Stimulated activated CD8-positive, alpha-beta memory T cell treated with anti-CD3 and anti-CD28 coated beads, Interleukin-7, amount 100 ng/mL, for 48 hours (primary cell): ENCODE data around the gene ZNF716.
"Not testable (repeated sequence)": the region's sequence is repeated elsewhere in the genome, so short reads cannot be mapped to it uniquely, and the experiment has no call there.

Experiments used
- DNase-seq, 2 donors: peaks; one replicate each; pipeline ENCODE4 v3.0.0-alpha.2; 2020; ENCODE audit warnings: low read depth in 1 of 2; ENCODE audit errors: extremely low read depth in 1 of 2

Gene ZNF716

DNA sequence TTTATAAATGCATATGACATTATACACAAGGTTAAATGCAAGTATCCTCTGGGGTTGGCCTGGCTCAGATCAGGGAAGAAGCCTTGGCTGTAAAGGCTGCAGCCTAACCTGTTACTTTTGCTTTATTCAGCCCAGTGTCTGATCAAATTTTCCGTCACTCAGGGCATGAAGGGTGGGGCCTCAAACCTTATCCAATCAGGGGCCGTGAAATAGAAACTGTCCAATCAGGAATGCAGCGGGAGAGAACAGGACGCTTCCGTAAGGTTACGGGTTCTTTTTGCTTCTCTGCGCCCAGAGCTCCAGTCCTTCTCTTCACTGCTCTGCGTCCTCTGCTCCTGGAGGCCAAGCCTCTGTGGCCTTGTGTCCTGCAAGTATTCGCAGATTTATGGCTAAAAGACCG lies at the start of gene ZNF716:
Gene ZNF716, plus strand, starts transcription at position 274 of the 400 bp plus-strand sequence. Its CDS starts 112 bp downstream, at position 386.
- DNase-seq: no peak

DNA sequence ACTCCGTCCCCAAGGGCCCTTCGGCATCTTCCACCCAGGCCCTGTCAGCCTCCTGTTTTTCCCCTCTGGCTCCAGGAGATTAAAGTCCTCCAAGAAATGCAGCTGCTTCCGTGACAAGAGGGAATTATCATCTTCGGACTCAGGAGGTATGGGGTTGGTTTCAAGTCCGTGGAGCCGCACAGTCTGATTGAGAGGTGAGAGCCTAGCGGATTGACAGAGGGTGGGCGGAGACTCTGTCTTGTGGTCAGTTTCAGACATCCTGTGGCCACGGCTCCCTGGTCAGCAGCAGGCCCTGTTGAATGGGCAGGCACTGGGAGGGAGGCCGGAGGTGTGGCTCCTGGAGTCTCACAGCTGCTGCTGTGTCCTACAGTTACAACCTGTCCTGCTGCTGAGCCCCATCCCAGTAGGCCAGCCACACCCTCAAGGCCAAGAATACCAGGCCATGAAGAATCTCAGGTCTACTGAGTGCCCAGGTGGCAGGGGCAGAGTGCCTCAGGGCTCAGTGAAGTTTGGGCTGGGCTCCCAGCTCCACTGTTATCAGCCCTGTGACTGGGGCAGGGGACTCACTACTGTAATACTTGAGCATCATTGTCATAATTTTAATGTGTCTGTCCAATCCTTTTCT lies 49.3 kb upstream of the ZNF716 start:
- no peak for DNase-seq

DNA sequence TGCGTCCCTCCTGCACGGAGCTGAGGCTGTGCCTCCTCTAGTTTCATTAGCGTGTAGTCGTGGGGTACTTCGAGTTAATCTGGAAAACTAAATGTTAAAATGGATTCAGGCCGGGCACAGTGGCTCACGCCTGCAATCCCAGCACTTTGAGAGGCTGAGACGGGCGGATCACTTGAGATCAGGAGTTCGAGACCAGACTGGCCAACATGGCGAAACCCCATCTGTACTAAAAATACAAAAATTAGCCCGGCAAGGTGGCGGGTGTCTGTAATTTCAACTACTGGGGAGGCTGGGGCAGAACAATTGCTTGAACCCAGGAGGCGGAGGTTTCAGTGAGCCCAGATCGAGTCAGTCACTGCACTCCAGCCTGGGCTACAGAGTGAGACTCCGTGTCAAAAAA lies 46.9 kb upstream of the ZNF716 start:
- not testable (repeated sequence) for DNase-seq

DNA sequence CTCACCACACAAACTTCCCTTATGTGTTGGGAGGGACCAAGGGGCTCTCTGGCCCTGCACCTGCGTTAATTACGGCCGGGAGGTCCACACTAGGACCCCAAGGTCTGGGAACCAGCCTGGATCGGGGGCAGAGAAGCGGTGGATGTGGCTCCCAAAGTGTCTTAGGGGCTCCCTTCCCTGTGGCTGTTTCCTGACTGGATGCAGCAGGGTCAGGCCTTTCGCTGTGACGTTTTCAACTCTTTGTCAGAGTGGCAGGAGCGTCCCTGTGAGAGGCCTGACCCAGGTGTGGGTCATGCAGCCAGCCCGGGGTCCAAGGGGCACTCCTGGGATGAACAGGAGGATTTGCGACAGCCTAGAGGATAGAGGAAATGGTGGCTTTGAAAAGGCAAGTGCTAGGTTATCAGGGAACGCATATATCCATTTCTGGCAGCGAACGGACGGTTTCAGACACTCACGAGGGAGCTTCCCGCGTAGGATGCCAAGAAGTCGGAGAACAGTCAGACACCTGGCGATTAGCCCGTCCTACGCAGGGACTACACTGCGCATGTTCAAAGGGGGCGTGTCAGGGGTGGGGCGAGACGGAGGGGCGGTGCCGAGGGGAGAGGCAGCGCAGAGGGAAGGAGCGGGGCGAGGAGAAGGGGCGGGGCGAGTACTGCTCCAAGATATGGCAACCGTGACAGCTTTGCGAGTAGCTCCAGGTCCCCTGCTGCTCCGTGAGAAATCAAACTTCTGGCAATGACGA lies 46.2 kb upstream of the ZNF716 start:
- DNase-seq: no peak

DNA sequence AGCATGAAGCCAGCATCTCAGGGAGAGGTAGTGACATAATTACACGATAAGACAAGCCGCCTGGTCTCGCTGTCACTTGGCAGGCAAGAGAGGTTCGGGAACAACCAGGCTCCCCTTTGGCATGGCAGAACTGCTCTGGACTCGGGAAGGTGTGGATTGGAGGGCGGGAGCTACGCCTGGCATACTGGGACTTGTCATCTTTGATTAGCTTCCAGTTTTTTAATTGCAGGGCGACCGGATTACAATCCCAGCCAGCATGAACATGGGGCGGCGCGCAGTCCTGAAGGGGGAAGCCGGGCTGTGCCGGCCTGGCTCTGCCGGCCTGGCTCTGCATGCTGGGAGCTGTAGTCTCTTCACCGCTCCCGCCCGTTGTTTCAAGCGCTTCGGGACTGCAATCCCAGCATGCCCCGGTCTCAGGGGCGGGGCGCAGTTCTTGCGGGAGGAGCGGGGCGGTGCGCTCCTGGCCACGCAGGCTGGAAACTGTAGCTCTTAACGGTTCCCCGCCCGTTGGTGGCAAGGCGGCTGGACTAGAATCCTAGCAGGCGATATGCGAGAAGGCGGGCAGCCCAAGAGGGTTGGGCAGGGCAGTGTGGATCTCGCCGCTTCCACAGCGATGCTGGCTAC lies 45.5 kb upstream of the ZNF716 start:
- DNase-seq: no peak

DNA sequence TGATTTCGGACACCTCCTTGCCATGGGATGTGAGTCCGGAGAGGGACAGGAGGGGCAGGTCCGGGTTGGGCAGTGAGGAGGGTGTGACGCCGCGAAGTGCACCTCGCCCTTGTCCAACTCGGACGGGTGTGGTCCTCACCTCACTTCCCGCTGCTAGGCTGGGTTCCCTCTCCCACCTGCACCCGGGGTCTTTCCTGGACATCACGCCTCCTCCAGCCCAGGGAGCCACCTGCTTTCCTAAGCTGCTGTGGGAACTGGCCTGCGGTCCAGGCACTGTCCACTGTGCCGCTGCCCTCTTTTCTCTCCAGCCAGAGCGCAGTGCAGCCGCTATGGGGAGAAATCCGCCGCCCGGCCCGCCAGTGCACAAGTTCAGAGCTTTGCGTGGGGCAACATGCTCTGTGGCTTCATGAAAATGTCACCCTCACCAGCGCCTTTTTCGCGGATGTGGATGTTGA lies 45.0 kb upstream of the ZNF716 start:
- no peak for DNase-seq

DNA sequence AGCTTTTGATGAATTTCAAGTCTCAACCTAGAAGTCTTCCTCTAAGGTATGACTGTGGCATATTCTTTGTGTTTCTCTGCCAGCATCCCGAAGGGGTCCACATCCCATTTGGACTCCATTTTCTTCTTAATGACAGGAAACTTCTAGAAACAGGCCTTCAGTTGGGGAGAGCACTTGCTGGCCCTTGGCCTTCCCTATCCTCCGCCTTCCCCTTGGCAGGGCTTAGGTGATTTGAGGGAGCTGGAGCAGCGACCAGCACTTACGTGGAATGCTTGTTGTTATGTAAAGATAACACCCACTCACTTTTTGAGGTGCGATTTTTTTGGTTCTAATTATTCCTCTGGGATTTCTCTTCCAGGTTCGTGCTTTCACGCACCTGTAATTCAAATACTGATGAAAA lies 42.9 kb upstream of the ZNF716 start:
- DNase-seq: no peak

DNA sequence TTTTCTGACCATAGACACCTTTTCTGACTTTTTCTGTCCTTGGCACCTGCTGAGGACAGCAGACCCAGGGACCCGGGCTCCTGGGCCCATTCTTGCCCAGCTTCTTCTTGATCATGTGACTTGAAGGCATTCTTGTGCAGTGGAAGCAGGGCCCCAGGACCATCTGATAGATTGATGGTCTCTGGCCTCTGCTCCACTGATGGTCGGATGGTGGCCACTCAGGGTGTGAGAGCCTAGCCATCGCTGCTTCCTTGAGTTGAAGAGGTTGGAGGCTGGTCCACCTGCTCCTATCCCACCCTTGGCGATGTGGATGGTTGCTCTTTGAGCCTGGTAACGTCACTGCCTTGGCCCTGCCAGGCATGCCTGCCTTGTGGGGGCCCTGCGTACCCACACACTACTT lies 37.8 kb upstream of the ZNF716 start:
- no peak for DNase-seq

DNA sequence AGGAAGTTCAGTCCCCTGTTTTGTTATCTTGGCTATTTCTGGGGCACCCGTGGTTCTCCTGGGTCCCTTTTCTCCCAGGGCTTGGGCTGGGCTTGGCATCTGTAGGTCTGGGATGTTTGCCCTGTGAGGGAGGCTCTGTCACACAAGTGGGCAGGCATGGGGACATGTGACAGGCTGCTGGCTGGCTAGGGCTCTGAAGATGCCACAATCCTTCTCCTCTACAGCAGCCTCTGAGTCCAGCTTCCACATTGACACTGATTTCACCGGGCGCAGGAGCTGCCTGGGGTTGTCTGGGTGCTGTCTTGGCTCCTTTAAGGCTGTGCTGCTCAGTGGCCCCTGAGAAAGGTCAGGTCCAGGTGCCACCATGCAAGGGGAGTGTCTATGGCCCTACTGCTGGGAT lies 37.4 kb upstream of the ZNF716 start:
- DNase-seq: no peak

DNA sequence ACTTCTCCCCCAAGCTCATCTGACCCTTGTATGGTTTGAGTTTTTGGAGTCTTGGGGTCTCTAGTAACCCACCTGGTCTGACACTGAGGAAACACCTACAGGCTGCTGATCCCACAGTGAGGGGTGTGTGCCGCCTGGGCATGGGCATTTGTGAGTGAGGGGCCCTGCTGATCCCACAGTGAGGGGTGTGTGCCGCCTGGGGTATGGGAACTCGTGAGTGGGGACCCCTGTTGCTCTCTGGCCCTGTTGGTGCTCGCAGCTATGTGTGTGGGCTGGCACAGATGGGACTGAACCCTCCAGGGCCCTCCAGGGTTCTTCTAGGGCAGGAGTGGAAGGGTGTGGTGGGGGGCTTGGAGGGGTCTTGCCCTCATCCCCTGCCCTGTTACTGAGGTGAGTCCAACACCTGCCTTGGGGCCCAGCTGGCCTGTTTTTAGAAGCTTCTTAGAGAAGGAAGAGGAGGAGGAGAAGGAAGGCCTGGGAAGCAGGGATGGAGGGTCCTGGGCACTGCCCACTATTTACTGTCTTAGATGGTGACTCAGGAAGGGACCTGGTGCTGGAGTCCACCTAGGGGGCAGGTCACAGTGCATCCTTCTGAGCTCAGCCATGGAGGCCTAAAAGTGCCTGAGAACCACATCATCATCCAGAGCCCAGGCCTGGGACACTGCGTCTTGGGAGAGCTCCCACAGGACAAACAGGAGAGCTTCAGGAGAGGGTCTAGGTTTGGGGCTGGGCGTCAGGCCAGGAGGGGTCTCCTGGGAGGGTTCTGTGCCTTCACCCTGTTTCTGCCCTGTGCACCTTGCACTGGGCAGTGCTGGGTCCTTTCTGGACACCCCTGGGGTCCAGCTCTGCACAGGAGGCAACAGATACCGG lies 36.2 kb upstream of the ZNF716 start:
- DNase-seq: no peak

DNA sequence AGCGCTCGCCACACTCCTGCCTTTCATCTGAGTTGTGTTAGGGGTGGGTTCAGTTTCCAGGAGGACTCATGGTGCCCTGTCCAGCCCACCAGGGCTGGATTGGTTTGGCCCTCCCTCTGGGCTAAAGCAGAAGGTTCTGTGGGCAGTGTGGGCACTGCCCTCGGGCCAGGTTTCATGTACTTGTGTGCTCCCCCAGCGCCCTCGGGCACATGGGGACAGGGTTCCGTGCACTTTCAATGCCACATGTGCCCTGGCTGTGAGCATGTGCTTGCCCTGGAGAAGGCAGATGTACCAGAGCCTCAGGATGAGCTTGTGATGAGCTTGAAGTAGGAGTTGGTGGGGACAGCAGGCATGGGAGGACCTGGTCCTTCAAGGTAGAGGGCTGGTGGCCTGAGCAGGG lies 35.6 kb upstream of the ZNF716 start:
- DNase-seq: no peak

DNA sequence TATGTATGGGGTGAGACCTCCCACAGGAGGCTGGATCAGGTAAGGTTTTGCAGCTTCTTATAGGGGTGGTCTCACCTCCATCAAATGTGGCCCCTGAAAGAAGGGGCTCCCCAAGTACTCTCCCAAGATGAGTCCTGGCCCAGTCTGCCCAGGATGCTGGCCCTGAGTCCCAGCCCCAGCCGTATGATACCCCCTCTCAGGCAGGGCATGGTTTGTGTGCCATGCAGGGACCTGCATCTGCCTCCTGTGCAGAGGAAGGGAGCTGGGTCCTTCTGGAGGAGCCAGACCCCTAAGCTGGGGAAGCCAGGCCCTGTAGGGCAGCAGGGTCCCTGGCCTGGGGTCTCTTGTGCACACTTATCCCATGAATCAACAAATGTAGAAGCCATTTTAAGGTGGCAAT lies 35.1 kb upstream of the ZNF716 start:
- no peak for DNase-seq

DNA sequence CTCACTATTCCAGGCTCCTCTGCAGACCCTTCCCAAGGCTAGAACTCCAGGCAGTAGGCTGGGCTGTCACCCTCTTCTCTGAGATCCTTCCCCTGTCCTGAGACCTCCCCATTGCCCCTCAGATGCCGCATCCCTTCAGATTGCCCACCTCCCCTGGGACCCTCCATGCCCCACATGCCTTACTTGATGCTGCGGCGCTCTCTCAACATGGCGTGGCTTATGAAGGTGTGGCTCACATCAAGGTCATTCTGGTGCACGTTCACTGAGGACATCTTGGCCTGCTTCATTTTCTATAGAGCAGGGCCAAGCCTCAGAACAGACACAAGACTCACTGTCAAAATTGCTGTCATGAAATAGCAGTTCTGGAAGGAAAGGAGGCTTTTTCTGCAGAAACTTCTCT lies 34.7 kb upstream of the ZNF716 start:
- DNase-seq: no peak

DNA sequence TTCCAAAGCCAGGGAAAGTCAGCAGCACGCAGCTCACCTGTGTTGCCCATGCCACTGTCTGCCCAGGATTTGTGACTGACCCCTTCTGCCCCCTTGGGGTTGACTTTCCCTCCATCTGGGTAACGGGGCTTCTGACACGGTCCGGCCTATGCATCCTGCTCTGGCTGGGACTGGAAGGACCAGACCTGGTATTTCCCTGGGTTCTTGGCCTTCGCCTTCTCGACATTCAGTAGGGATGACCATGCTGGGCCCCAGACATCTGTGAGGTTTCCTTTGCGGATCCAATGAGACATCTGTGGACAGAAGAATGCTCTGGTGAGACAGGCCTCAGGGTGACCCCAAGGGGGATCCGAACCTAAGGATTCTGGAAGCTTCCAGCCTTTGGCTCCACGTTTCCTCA lies 34.2 kb upstream of the ZNF716 start:
- DNase-seq: no peak

DNA sequence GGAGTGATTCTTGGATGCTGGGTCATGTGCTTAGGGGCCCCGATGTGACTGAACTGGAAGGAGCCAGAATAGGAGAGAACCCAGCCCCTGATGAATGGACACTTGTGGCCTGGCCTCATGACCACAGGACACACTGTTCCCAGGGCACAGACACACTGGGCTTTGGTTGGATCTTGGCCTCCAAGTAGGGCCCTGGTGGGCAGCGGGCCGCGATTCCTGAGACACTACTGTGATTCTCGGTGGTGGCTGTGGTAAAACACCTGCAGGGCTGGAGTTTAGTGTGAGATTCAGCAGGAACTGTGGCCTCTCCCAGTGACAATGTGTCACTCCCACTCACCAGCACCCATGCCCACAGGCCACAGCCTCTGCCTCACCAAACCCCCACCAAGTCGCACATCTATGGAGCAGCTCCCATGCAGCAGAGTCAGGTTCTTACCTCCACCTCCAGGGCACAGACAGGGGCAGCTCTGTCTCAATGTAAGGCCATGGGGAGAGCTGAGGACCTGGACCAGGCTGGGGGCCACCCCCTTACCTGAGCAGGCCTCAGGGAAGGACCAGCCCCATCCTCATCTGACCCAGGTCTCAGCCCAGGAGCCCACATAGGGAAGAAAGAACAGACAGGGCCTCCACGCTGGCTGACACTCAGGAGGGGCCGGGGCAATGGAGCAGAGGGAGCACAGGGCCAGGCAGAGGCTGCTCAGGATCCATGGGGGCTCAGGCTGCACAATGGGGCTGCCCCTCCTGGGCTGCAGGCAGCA lies 33.2 kb upstream of the ZNF716 start:
- no peak for DNase-seq

DNA sequence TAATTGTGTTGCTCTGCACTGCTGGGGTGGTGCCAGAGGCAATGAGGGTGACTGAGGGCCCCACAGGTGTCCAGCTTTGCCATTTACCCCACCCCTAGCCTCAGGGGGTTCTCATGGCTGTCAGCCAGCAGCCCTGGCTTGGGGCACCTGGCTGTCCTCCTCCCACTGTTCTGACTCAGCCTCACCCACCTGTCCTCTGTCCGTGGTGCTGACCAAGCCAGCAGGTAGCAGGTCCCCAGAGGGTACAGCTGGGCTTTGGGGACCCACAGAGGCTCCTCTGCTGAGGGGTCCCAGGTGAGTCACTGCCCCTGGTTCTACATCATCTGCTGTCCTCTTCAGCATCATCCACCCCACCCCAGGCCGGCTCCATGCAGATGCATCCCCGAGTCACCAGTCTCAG lies 32.2 kb upstream of the ZNF716 start:
- DNase-seq: no peak

DNA sequence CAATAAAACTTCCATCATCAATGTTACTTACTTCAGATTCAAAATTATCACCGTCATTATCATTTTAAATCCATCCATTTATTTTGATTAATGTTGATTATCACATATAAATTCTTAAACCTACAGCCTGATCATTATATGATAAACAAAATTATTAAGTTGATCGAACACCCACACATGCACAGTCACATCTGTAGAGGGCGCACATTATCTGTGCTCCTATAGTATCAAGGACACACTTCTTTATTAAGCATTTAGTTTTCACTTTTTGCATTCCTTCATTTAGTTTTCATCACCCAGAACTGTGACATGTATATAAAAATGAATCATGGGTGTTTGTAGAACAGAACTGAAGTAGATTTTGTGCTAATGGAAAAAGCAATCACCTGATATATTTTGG lies 26.2 kb upstream of the ZNF716 start:
- DNase-seq: no peak

DNA sequence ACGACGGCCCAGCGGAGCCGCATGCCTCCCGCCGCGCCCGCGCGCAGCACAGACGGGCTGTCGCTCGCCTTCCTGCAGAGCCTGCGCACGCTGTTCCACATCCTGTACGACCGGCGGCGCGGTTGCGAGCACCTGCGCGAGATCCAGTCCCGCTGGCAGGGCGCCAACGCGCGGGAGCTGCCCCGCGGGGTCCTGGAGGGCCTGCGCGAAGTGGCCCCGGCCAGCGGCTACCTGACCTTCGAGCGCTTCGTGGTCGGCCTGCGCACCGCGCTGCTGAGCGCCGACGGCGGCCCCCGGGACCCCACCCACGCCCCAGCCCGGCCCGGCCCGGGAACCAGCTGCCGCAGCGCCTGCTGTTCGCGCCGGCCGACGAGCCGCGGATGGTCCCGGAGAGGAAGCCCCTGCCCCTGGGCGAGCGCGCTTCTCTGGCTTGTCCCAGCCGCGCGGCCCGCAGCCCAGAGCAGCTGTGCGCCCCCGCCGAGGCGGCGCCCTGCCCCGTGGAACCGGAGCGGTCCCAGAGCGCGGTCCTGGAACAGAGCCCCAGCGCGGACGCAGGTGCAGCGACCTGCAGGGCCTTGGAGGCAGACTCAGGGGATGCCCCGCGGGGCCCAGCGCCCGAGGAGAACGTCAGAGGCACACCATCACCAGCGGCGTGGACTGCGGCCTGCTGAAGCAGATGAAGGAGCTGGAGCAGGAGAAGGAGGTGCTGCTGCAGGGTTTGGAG lies 25.3 kb upstream of the ZNF716 start:
- DNase-seq: no peak

DNA sequence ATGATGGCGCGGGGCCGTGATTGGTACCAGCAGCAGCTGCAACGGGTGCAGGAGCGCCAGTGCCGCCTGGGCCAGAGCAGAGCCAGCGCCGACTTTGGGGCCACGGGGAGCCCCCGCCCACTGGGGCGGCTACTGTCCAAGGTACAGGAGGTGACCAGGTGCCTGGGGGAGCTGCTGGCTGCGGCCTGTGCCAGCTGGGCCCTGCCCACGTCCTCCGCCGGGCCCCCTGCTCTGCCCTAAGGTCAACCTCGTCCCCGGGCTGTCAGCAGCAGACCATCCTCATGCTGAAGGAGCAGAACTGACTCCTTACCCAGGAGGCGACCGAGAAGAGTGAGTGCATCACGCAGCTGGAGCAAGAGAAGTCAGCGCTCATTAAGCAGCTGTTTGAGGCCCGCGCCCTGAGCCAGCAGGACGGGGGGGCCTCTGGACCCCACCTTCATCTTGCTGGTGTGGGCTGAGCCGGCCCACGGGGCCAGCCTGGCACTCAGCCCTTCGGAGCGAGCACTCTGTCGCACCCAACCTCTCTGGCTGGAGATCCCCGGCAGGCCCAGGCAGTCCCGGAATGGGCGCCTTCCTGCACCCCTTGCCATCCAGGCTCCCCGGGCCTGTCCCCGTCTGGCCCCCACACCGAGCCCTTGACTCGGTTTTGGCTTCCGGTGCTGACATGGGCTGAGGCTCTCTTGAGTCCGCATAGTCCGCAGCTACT lies 24.6 kb upstream of the ZNF716 start:
- no peak for DNase-seq
